Bronchial epithelial cell (primary cell): Measurements from ENCODE around the gene HINT3. TPM values are rescaled to one million over a fixed set of nuclear protein-coding genes. Genes with fewer than 3 reads are reported as not detected.

Source experiments
- DNase-seq: peaks from one replicate; pipeline ENCODE4 v3.0.0-alpha.2; 2010; ENCODE audit warnings: low read depth
- FAIRE-seq: peaks from 2 replicates; lab custom pipeline; 2011; peaks lifted over from hg19 to GRCh38; lab: Jason Lieb, UNC
- H3K27me3 ChIP-seq: 2 replicates; pipeline ENCODE4 v1.5.1; 2011; ENCODE audit warnings: low read length; ENCODE audit not compliant: control insufficient read depth, insufficient read depth
- H3K36me3 ChIP-seq: 2 replicates; pipeline ENCODE4 v1.5.1; 2011; ENCODE audit warnings: low read length; ENCODE audit not compliant: control insufficient read depth, insufficient read depth
- H3K4me3 ChIP-seq: 2 replicates; pipeline ENCODE4 v1.5.1; 2011; ENCODE audit warnings: mild to moderate bottlenecking, low read depth, low read length, control low read depth
- CTCF ChIP-seq: IDR thresholded peaks from 2 replicates; pipeline ENCODE4 v1.5.1; 2011; ENCODE audit warnings: mild to moderate bottlenecking, moderate library complexity, low read length, control low read depth, inconsistent platforms; ENCODE audit not compliant: insufficient read depth, severe bottlenecking
- total RNA-seq: library from RNA; depleted of rRNA; stranded (reverse); fragments of >200 nt; gene quantifications from 2 replicates; pipeline ENCODE4 v1.2.1, GENCODE V29; 2014

Gene HINT3
- total RNA-seq, 1 donor from 2014 or later = 25.3 TPM

- no peak for DNase-seq
- no peak for TF ChIP-seq CTCF
- no peak for FAIRE-seq
- Histone ChIP-seq H3K4me3 (no peak overlapping the region), H3K27me3 (no peaks in the 10 kb centered on the region), H3K36me3 (no peaks in the 10 kb centered on the region)
These were observed 12.8 kb upstream of the HINT3 start for GRCh38 chr6:125943528-125944433.

GRCh38 chr6:125944434-125944816 lies 12.1 kb upstream of the HINT3 start:
- FAIRE-seq (no peak), DNase-seq (peak; percentile 82)
- no peak overlapping the region for H3K4me3 ChIP-seq
- no peaks in the 10 kb centered on the region for H3K27me3 ChIP-seq
- no peaks in the 10 kb centered on the region for H3K36me3 ChIP-seq
- no peak for TF ChIP-seq CTCF

GRCh38 chr6:125944896-125945295 lies 11.7 kb upstream of the HINT3 start:
- TF ChIP-seq CTCF = no peak
- DNase-seq (no peak), FAIRE-seq (no peak)
- Histone ChIP-seq H3K4me3 (no peak overlapping the region), H3K36me3 (no peaks in the 10 kb centered on the region), H3K27me3 (no peaks in the 10 kb centered on the region)

- H3K27me3 ChIP-seq = no peaks in the 10 kb centered on the region
- DNase-seq (peak; percentile 91), FAIRE-seq (no peak)
- no peaks in the 10 kb centered on the region for H3K36me3 ChIP-seq
- no peak for TF ChIP-seq CTCF
- no peak overlapping the region for H3K4me3 ChIP-seq
These were observed 11.0 kb upstream of the HINT3 start for GRCh38 chr6:125945378-125946141.

GRCh38 chr6:125947615-125948014 lies 9.0 kb upstream of the HINT3 start:
- peak; percentile 88 for DNase-seq
- TF ChIP-seq CTCF = no peak
- Histone ChIP-seq H3K27me3 (no peaks in the 10 kb centered on the region), H3K36me3 (no peaks in the 10 kb centered on the region), H3K4me3 (no peak overlapping the region)
- FAIRE-seq = no peak
